DND-41 (cell line): Measurements from ENCODE around the gene VAMP2.
A peak's percentile ranks its signal among the peaks of the same experiment; 100 is the strongest.

Experiments used
- EZH2 ChIP-seq: IDR thresholded peaks from 3 replicates; pipeline ENCODE4 v1.6.1; 2012; ENCODE audit warnings: borderline replicate concordance, low read depth, mild to moderate bottlenecking, moderate library complexity, low read length, inconsistent platforms; ENCODE audit not compliant: severe bottlenecking
- TF ChIP-seq, protein P1 (sequence below): IDR thresholded peaks from 2 replicates; pipeline ENCODE4 v1.5.1; 2012; ENCODE audit warnings: borderline replicate concordance, low read length, moderate library complexity, mild to moderate bottlenecking; ENCODE audit not compliant: poor library complexity, severe bottlenecking; ENCODE audit errors: extremely low read depth

GRCh38 chr17:8120520-8121406, 42.0 kb downstream of the VAMP2 start:
- TF ChIP-seq, protein P1, sequence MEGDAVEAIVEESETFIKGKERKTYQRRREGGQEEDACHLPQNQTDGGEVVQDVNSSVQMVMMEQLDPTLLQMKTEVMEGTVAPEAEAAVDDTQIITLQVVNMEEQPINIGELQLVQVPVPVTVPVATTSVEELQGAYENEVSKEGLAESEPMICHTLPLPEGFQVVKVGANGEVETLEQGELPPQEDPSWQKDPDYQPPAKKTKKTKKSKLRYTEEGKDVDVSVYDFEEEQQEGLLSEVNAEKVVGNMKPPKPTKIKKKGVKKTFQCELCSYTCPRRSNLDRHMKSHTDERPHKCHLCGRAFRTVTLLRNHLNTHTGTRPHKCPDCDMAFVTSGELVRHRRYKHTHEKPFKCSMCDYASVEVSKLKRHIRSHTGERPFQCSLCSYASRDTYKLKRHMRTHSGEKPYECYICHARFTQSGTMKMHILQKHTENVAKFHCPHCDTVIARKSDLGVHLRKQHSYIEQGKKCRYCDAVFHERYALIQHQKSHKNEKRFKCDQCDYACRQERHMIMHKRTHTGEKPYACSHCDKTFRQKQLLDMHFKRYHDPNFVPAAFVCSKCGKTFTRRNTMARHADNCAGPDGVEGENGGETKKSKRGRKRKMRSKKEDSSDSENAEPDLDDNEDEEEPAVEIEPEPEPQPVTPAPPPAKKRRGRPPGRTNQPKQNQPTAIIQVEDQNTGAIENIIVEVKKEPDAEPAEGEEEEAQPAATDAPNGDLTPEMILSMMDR, result peak; percentile 56
- no peak for TF ChIP-seq EZH2
